Thyroid gland (tissue), 4 donors: ENCODE data around the gene SERBP1.

ENCODE experiments used
- CTCF ChIP-seq, 6 experiments: fragments of 200-600 bp in 3 of 6; fragments of 450-650 bp in 3 of 6; sonication (generic) in 3 of 6; IDR thresholded peaks; one replicate each; pipeline ENCODE4 v1.5.1; 2016 to 2019; ENCODE audit warnings: antibody characterized with exemption in 6 of 6, mild to moderate bottlenecking in 2 of 6, inconsistent platforms in 1 of 6, moderate library complexity in 1 of 6
- POLR2A ChIP-seq, 2 donors: fragments of 450-650 bp; IDR thresholded peaks; one replicate each; pipeline ENCODE4 v1.6.1; 2017; ENCODE audit warnings: antibody characterized with exemption in 2 of 2, mild to moderate bottlenecking in 2 of 2, moderate library complexity in 1 of 2

GRCh38 chr1:67393737-67394136 is 36.5 kb downstream of the SERBP1 start:
- TF ChIP-seq CTCF (IDR thresholded peaks at IDR 0.05) (no peak), POLR2A (IDR thresholded peaks at IDR 0.05) (no peak)
